ENCODE data around the gene ST6GALNAC6. TPM values are rescaled to one million over a fixed set of nuclear protein-coding genes. Genes with fewer than 3 reads are reported as not detected.

The ST6GALNAC6 gene
- total and polyA plus RNA-seq, 2 of the 4 experiments (the other 2 are of a cell fraction), result 35.7 to 48.6 TPM

- H2BK120ac ChIP-seq (ENCODE audit: low read depth, low read length), result no peak overlapping the region
- no peak overlapping the region for H4K8ac ChIP-seq (ENCODE audit: low read depth in 2 of 2, low read length in 2 of 2)
- TF ChIP-seq RAD21 (IDR thresholded peaks at IDR 0.05; ENCODE audit: low read length), result no peak
- TF ChIP-seq FOS (IDR thresholded peaks at IDR 0.05; ENCODE audit: low read depth, low read length), result no peak
- TF ChIP-seq MAFK (IDR thresholded peaks at IDR 0.05; ENCODE audit: low read depth, low read length), result no peak
- TF ChIP-seq CHD1 (IDR thresholded peaks at IDR 0.05; ENCODE audit: low read depth, low read length), result no peak
- no peak for TF ChIP-seq USF2 (IDR thresholded peaks at IDR 0.05; ENCODE audit: low read depth, low read length)
- TF ChIP-seq BHLHE40 (IDR thresholded peaks at IDR 0.05; ENCODE audit: low read depth, low read length), result no peak
- no peak for TF ChIP-seq RFX5 (IDR thresholded peaks at IDR 0.05; ENCODE audit: low read depth, low read length)
- no peak for TF ChIP-seq CEBPB (IDR thresholded peaks at IDR 0.05; ENCODE audit: low read depth, low read length)
- TF ChIP-seq, protein P1, sequence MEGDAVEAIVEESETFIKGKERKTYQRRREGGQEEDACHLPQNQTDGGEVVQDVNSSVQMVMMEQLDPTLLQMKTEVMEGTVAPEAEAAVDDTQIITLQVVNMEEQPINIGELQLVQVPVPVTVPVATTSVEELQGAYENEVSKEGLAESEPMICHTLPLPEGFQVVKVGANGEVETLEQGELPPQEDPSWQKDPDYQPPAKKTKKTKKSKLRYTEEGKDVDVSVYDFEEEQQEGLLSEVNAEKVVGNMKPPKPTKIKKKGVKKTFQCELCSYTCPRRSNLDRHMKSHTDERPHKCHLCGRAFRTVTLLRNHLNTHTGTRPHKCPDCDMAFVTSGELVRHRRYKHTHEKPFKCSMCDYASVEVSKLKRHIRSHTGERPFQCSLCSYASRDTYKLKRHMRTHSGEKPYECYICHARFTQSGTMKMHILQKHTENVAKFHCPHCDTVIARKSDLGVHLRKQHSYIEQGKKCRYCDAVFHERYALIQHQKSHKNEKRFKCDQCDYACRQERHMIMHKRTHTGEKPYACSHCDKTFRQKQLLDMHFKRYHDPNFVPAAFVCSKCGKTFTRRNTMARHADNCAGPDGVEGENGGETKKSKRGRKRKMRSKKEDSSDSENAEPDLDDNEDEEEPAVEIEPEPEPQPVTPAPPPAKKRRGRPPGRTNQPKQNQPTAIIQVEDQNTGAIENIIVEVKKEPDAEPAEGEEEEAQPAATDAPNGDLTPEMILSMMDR (conservative IDR thresholded peaks at IDR 0.05; ENCODE audit: low read depth, low read length), result no peak
- TF ChIP-seq NFE2L2 (IDR thresholded peaks at IDR 0.05; ENCODE audit: low read depth, low read length), result no peak
- in situ Hi-C loops (cut with MboI; ENCODE audit: low sequenced_read_pairs), result no loop called here
- no TSS peak for BruUV-seq (replicated peaks)
- H3K18ac ChIP-seq (ENCODE audit: low read depth, low read length), result no peak overlapping the region
- no peaks in the 10 kb centered on the region for H3K27me3 ChIP-seq (ENCODE audit: control insufficient read depth, insufficient read depth, low read length)
- H3K23ac ChIP-seq (ENCODE audit: low read depth, low read length), result no peak overlapping the region
- H4K5ac ChIP-seq (ENCODE audit: low read depth, low read length), result no peak overlapping the region
- no peak overlapping the region for H3K14ac ChIP-seq (replicated peaks; ENCODE audit: low read depth, low read length)
- WGBS, 2 experiments (ENCODE audit: extremely low coverage in 2 of 2, insufficient read length in 1 of 2), result 100% methylated on average over 3 of the region's 10 CpGs; no CpG with 5 or more reads in 1 of the 2 experiments
- no peaks in the 10 kb centered on the region for H4K20me1 ChIP-seq (ENCODE audit: insufficient read depth, low read length)
- H3K27ac ChIP-seq (ENCODE audit: insufficient read depth, low read length), result no peak overlapping the region
- H4K91ac ChIP-seq (ENCODE audit: insufficient read depth, low read depth, low read length), result no peak overlapping the region
- H3K9ac ChIP-seq (ENCODE audit: low read depth, low read length), result no peak overlapping the region
- no peak overlapping the region for H2AK5ac ChIP-seq (ENCODE audit: low read depth, low read length)
- no peak overlapping the region for H3K4me2 ChIP-seq (ENCODE audit: low read depth, low read length)
- no peak overlapping the region for H2BK15ac ChIP-seq (ENCODE audit: low read depth, low read length)
- no peak for ATAC-seq (ENCODE audit: low read depth)
- H3K4me3 ChIP-seq (ENCODE audit: insufficient read depth, low read depth, low read length), result no peak overlapping the region
- H2BK20ac ChIP-seq (ENCODE audit: low read depth, low read length), result no peak overlapping the region
- H3K56ac ChIP-seq (ENCODE audit: extremely low read depth, insufficient read depth, low read length), result no peak overlapping the region
- intact Hi-C loops (cut with micrococcal nuclease), result no loop called here
- dilution Hi-C loops (cut with HindIII; ENCODE audit: low sequenced_read_pairs, unreplicated experiment), result no loop called here
- DNase-seq, result no peak
- no peak overlapping the region for H2BK5ac ChIP-seq (ENCODE audit: low read depth, low read length, poor library complexity, severe bottlenecking)
- peak overlapping the region; percentile 37 for H2AK9ac ChIP-seq (replicated peaks; ENCODE audit: low read depth, low read length, poor library complexity)
- no peak overlapping the region for H2AFZ ChIP-seq (replicated peaks; ENCODE audit: low read length, poor library complexity)
- no peak overlapping the region for H3K4ac ChIP-seq (ENCODE audit: low read depth, low read length)
- POLR2A ChIA-PET (ENCODE audit: unreplicated experiment), result no interaction called here
- H3K36me3 ChIP-seq (ENCODE audit: control insufficient read depth, insufficient read depth, low read length), result peaks cover 27% of the 10 kb centered on the region
- CTCF ChIA-PET, result no interaction called here
- H3K4me1 ChIP-seq (ENCODE audit: control insufficient read depth, insufficient read depth, low read length), result peaks cover 11% of the 10 kb centered on the region
- H3K9me1 ChIP-seq (ENCODE audit: insufficient read depth, low read length), result no peaks in the 10 kb centered on the region
- no peaks in the 10 kb centered on the region for H3K9me3 ChIP-seq (ENCODE audit: control insufficient read depth, insufficient read depth, low read length)
- H3K79me1 ChIP-seq (ENCODE audit: low read depth in 1 of 2, low read length in 2 of 2), result peaks cover 0 to 3% of the 10 kb centered on the region in 2 experiments; a peak in 1 of 4 replicates
Observed at GRCh38 chr9:127908660-127908926, 9.2 kb upstream of the ST6GALNAC6 start.

Data from IMR-90 (cell line).